HG02642 (cell line): ENCODE measurements around the gene GRIK3.
"Not testable (repeated sequence)": the region's sequence is repeated elsewhere in the genome, so short reads cannot be mapped to it uniquely, and the experiment has no call there.

Experiments
- ATAC-seq: cut with Tn5 transposase; IDR thresholded peaks from one replicate; pipeline ENCODE4 v1.9.1; 2021; ENCODE audit warnings: mild to moderate bottlenecking; ENCODE audit not compliant: unreplicated experiment, poor library complexity

Gene GRIK3

GRCh38 chr1:36776256-36776655 is 258.1 kb downstream of the GRIK3 start:
- no peak for ATAC-seq

DNA sequence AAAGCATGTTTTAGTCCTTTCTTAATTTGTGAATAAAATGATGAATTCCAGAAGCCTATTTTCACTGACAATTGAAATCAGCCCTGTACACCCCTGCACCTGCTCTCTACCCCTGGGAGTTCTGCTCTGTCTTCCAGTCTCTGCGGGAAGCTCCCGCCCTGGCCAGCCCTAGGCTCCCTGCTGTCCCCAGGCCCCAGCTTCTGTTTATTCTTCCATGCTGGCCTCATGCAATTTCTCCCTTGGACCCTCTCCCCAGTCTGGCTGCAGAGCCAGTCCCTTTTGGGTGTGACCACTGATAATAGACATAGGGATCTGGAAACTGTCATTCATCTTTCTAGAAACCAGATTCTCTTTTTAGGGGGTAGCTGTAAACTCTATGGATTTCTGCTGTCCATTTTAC is 258.6 kb downstream of the GRIK3 start:
- no peak for ATAC-seq

DNA sequence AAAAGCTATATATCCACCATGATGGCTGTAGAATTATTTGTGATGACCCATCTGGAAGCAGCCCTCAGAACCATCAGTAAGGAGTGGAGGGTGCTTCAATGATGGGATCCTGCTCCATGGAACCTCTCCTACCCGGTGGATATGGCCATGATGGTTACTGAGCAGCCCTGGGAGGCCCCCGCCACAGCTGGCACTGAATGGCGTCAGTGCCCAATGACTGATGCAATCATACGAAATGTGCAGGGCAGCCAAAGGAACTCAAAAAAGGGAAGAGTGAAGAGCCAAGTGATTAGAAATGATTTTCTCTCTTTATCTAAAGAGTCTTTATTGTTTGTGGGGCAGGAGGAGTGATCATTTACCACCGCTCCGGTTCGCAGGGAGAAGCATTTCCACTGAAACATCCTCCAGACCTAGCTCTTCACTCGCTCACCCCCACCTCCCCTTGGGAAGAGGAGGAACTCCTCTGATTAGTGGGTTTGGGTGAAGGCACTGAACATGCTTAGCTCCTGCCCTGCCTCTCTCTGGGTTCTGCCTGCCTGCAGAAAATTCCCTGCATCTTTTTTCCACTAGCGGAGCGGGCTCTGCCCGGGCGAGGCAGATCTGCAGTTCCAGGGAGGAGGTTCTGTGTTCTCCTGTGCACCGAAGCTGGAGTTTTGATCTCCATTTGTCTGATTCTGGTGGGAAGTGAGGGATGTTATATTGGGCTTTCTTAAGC is 260.3 kb downstream of the GRIK3 start:
- no peak for ATAC-seq

DNA sequence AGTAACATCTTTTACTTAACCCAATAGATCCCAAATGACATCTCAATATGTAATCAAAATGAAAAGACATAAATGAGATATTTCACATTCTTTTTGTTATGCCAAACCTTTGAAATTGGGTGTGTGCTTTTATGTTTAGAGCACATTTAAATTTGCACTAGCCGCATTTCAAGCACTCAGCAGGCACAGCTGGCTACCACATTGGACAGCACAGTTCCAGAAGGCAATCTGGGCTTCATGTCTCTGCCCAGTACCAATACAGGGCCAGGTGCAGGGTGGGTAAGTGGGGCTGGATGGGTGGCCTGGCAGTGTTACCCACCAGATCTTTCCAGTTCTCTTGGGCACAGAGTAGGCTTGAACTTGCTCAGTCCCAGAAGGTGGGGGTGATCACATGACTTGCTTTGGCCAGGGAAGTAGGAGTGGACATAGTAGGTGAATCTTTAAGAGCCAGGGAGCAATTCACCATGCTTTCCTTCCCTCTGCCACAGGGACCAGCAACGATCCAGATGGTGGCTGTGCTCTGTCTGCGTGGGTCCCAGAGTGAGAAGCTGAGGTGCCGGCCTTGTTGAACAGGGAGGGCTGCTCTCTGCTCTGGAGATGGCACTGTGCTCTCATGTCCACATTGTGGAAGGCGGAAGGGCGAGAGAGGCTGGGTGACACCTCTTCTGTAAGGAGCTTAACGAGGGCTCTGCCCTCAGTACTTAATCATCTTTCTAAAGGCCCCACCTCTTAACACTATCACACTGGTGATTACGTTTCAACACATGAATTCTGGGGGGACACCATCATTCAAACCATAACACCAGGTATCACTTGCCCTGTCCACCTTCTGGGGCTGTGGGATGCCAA is 261.4 kb downstream of the GRIK3 start:
- ATAC-seq, result no peak

DNA sequence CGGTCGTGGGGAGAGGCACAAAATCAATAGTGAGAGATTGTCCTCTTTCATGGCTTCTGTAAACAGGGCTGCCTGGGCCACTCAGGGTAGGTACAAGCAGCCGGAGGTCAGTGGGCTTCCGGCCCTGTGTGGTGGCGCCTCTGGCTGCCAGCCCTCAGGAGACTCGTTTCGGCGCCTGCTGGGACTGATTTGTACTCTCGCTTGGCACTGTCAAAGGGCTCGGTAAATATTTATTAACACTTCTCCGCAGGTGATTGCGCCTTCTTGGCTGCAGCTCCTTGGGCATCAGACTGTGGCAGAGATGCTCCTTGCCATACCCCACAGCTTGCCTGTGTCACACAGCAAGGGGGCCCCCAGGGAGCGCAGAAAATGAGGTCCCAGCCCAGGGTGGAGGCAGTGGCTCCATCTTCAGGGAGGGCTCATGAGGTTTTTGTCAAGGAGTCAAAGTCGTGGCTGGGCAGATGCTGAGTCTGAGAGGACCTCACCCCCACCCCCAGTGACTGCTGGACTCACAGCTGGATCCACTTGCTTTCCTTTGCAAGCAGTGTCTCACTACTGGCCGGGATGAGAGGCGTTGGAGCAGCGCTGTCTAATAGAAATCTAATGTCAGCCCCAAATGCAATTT is 262.5 kb downstream of the GRIK3 start:
- ATAC-seq, result no peak

- ATAC-seq, result no peak
Observed at GRCh38 chr1:36771240-36771639, 263.1 kb downstream of the GRIK3 start.

GRCh38 chr1:36769886-36770830 is 264.2 kb downstream of the GRIK3 start:
- no peak for ATAC-seq

DNA sequence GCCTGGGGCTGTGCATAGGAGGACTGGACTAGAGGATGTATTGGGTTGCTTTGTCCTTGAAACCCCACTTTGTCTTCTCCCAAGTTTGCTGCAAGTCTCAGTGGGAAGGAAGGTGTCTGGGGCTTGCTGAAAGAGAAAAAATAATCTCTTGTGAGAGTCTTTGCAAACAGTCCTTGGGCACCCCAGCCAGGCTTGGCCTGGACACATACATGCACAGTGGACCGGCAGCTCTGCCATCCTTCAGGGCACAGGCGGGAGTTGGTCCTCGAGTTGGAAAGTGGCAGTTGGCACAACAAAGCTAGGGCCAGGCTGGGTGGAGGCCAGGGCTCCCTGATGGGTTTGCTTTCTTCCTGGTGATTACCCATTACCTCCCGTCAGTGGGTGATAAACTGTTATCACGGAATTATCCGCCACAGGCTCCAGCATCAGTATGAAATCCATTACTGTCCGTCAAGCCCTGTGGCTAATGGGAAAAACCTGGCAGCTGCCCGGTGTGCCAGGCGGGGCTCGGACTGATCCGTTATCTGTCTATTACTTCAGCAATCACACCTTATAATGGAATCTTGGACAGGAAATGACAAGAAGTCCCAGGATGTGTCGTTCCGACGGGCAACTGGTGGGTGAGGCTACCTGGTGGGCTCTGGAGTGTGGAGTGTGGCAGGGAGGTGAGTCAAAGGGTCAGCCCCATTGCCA is 265.7 kb downstream of the GRIK3 start:
- no peak for ATAC-seq

DNA sequence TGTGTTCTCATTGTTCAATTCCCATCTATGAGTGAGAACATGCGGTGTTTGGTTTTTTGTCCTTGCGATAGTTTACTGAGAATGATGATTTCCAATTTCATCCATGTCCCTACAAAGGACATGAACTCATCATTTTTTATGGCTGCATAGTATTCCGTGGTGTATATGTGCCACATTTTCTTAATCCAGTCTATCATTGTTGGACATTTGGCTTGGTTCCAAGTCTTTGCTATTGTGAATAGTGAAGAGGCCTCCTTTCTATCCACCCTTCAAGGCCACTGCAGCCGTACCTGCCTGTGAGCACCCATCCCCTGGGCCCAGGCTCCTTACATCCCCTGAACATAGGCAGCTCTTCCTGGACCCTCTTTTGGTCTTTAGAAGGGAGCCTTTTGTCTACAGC is 266.9 kb downstream of the GRIK3 start:
- ATAC-seq, result not testable (repeated sequence)

- ATAC-seq, result no peak
Observed at GRCh38 chr1:36766481-36766880, 267.8 kb downstream of the GRIK3 start.

- no peak for ATAC-seq
Observed at GRCh38 chr1:36765785-36766300, 268.5 kb downstream of the GRIK3 start.

- ATAC-seq, result no peak
Observed at GRCh38 chr1:36764798-36765197, 269.5 kb downstream of the GRIK3 start.

DNA sequence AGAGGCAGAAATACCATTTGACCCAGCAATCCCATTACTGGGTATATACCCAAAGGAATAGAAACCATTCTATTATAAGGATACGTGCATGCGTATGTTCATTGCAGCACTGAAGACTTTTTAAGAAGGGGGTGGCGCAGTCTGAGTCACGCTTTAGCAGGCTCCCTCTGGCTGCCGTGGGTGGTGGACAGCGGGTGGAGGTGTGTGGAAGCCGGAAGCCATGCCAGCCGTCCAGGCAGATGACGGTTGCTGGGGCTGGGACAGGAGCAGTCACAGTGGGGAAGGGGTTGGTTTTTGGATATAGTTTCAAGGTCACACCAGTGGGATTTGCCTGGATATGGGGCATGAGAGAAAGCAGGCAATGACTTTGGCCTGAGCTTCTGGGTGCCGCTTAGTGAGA is 270.5 kb downstream of the GRIK3 start:
- no peak for ATAC-seq

DNA sequence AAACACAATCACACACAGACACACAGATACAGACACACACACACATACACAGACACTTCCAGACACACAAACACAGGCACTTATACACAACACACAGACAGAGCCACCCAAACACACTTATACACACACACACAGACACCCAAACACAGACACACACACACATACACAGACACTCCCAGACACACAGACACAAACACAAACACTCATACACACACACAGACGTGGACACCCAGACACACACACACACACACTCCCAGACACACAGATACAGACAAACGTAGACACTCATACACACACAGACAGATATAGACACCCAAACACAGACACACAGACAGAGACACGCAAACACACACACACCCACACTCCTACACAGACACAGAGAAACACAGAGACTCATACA is 272.1 kb downstream of the GRIK3 start:
- no peak for ATAC-seq

DNA sequence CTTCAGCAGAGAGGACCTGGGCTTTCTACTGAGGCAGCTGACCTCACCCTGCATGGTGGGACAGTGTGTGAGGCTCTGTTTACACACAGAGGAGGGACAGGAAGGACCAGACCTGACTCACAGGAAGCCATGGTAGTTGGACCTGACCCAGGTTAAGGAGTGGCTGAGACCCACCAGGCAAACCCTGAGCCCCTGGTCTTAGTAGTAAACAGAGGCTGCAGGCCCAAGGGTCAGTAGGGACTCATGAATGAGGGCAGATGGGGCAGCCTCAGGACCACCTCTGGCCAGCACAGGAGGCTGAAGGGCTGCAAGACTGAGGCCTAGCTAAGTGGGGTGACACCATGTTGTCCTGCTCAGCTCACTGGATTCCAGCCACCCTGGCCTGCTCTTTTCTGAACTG is 273.2 kb downstream of the GRIK3 start:
- no peak for ATAC-seq

DNA sequence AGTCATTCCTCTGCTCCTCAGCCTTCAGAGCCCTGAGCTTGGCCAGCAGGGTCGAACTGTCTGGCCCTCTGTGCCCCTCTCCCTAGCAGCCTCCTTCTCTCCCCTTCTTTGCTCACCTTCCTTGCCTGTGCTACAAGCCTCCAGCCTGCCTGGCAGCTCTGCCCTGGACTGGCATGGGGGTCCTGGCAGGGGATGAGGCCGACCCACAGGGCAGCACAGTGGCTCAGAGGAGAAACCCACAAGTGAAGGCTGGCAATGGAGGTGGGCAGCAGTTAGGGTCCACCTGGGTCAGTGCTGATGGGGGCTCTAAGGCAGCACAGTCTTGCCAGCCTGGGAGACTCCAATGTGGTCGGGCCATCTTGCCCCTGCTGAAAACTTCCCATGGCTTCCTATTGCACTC is 274.2 kb downstream of the GRIK3 start:
- no peak for ATAC-seq

- no peak for ATAC-seq
Observed at GRCh38 chr1:36759355-36759754, 275.0 kb downstream of the GRIK3 start.

DNA sequence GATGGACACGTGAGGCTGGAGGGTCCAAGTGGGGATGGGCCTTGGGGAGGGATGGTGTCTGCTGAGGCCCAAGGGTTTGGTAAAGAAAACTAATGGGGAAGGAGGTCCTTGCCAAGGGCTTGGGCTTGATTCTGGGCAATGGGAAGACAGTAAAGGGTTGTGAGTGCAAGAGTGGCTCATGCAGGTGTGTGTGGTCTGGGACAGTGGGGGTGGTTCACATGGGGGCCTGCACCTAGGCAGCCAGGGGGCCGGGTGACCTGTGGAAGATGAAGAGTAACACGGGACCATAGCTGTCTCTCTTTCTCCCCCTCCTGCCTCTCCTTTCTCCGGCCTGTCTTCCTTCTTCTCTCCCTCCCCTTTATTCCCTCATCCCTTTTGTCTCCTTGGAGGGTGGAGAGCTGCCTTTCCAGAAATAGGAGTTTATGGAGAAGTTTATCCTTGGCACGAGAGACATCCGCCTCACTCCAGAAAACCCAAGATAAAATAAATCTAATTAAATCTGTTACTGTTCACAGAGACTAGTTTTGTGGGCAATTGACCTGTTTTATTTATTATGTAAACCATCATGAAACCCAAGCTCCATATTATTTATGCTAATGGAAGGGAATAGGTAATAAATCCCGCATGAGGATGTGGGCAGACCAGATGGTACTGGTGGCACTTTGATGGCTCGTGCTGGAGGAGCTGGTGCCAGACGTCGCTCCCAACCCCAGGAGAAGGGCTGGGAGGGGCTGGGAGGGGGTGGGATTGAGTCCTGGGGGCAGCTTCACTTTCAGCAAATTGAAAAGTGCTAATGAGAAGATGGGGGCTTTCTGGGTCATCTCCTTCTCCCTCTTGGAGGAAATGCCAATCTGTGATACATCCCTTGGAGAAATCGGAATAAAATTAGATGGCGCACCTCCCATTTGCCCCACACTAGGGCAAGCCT is 278.7 kb downstream of the GRIK3 start:
- no peak for ATAC-seq
